Activated T-cell treated with anti-CD3 and anti-CD28 coated beads, Interleukin-2, amount 50 U/mL, for 24 hours (primary cell): ENCODE measurements around the gene CRABP2.

ENCODE experiments used
- DNase-seq: peaks from one replicate; pipeline ENCODE4 v3.0.0-alpha.2; 2020
- H3K27ac Mint-ChIP-seq: 2 replicates; pipeline ENCODE4 v1.8.0; 2020; ENCODE audit warnings: mild to moderate bottlenecking, mixed read lengths
- H3K27me3 Mint-ChIP-seq: 2 replicates; pipeline ENCODE4 v1.8.0; 2020; ENCODE audit warnings: mixed read lengths
- H3K36me3 Mint-ChIP-seq: 2 replicates; pipeline ENCODE4 v1.8.0; 2020; ENCODE audit warnings: low read depth, mixed read lengths
- H3K4me1 Mint-ChIP-seq: 2 replicates; pipeline ENCODE4 v1.8.0; 2020; ENCODE audit warnings: low read depth, mixed read lengths
- H3K4me3 Mint-ChIP-seq: 2 replicates; pipeline ENCODE4 v1.8.0; 2020; ENCODE audit warnings: mild to moderate bottlenecking, moderate library complexity, mixed read lengths
- H3K9me3 Mint-ChIP-seq: 2 replicates; pipeline ENCODE4 v1.8.0; 2020; ENCODE audit warnings: mixed read lengths

The CRABP2 gene

DNA sequence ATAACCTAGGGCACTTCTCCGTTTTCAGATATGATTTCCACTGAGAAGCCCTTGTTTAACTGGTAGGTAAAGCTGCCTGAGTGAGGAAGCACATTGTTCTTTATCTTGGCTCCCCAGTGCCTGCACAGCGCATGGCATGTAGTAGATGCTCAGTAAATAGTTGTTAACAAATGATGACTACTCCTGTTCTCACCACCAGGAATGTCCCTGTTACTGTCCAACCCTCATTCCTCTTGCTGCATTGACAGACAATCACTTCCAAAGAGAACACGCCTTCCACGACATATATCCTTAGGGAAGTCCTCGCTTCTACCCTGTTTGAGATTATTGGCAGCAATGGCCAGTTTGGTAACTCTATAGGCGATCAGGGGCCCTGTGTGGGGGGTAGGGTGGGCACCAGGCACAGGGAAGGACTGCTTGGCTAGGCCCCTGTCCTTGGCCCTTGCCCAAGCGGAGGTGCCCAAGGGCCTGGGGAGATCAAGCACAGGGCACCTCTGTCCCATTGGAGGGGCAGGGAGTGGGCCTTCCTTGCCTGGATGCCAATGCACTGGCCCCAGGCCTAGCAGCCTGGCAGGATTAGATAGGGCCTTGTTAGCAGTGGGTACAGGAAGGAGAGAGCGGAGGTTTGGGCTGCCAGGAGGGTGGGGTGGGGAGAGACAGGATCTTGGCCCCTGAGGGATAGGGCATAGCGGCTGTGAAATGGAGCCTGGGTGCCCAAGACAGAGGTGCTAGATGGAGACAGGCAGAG lies 38.3 kb downstream of the CRABP2 start:
- H3K27ac Mint-ChIP-seq: no peak overlapping the region
- no peaks in the 10 kb centered on the region for H3K36me3 Mint-ChIP-seq
- peaks cover 7% of the 10 kb centered on the region for H3K4me1 Mint-ChIP-seq
- DNase-seq: no peak
- no peaks in the 10 kb centered on the region for H3K9me3 Mint-ChIP-seq
- no peak overlapping the region for H3K4me3 Mint-ChIP-seq
- H3K27me3 Mint-ChIP-seq: peaks cover 5% of the 10 kb centered on the region

DNA sequence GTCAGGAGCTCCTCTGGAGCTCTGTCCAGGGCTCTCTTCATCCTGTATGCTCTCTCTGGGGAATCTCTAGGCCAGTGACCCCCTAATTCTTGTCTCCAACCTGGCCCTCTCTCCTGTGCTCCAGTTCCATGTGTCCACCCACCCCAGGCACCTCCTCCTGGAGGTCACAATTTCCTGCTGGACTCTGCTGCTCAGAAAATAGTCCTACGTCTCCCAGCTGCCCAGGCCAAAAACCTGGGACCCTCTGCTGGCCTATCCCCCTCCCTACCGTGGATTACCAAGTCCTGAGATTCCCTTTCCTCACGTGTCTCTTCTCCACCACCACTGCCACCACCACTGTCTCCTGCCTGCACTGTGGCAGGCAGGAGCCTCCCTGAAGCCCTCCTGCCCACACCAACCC lies 39.8 kb downstream of the CRABP2 start:
- Mint-ChIP-seq H3K27me3 (no peaks in the 10 kb centered on the region), H3K36me3 (peaks cover 4% of the 10 kb centered on the region), H3K4me3 (no peak overlapping the region), H3K27ac (no peak overlapping the region), H3K9me3 (no peaks in the 10 kb centered on the region), H3K4me1 (peaks cover 22% of the 10 kb centered on the region)
- DNase-seq: no peak

DNA sequence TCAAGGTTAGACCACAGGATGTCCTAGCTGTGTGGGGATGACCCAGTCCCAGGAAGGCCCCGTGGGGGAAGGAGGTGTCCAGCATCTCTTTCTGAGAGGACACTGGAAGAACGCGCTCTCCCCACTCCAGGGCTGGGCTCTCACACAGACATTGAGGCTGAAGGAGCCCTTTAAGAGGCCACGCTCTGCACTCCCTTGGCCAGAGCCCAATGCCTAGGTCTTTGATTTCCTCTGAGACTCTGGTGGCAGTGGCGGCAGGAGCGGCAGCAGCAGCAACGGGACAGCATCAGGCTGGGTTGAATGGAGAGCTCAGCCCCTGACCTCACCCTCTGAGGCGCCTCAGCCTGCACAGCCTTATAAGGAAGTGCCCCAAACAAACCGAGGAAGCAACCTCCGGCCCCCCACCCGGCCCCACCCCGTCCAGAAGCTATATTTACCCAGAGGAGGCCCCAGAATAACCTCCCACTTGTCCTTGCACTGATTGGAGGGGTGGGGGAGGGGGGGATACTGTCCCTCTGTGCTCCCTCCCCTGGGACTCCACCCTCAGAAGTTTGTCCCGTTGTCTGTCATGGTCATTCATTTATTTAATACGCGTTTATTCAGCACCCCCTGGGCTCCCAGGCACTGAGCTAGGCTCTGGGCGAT lies 40.5 kb downstream of the CRABP2 start:
- Mint-ChIP-seq H3K4me1 (peaks cover 28% of the 10 kb centered on the region), H3K4me3 (no peak overlapping the region), H3K9me3 (no peaks in the 10 kb centered on the region), H3K27me3 (no peaks in the 10 kb centered on the region), H3K36me3 (peaks cover 4% of the 10 kb centered on the region), H3K27ac (no peak overlapping the region)
- no peak for DNase-seq

DNA sequence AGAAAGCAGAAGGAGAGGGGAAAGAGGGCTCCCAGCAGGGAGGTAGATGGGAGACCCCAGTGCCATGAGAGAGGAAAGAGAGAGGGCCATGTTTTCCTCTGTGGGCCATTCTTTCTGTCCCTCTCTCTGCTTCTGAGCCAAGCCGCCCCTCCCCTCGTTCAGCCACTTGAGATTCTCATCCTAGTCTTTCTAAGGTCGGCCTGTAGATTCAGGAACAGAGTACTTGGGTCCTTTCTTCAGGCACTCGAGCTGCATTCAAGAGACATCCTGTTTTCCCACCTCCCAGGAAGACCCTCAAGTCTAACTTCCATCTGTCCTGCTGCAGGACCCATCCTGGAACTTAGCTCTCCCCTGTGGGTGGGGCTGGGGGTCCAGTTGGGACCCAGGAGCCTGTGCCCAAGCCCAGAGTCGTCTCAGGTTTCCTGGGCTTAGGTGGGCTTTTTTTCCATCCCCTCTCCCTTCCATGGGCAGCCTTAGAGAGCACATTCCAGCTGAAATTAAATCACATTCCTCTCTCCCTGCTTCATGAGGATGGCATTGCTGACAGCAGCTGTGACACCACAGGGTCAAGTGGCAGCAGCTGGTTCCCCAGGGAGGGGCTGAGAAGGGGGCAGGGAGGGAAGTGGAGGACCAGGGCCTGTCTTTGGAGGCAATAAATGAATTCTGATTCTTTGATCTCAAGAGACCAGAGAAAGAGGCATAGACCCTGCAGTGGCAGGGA lies 41.2 kb downstream of the CRABP2 start:
- H3K27me3 Mint-ChIP-seq: no peaks in the 10 kb centered on the region
- no peaks in the 10 kb centered on the region for H3K9me3 Mint-ChIP-seq
- H3K27ac Mint-ChIP-seq: peak overlapping the region; percentile 20
- peaks cover 4% of the 10 kb centered on the region for H3K36me3 Mint-ChIP-seq
- H3K4me1 Mint-ChIP-seq: peaks cover 35% of the 10 kb centered on the region
- DNase-seq: no peak
- H3K4me3 Mint-ChIP-seq: no peak overlapping the region

DNA sequence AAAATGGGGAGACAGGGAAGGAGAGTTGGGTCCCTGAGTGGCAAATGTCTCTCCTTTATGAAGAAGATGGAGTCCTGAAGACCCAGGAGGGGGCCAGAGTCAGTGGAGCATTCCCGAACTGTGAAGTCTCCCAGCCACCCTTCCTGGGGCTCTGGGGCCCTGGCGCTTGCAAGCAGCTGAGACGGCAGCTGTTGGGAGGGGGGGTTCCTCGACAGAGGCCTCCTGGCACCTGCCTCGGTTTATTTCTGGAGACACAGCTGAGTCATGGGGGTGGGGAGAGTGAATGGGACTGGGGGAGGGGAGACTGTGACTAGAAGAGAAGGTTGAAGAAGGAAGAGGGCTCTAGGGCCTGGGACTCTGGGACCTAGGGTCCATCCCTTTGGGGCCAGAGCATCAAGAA lies 42.2 kb downstream of the CRABP2 start:
- Mint-ChIP-seq H3K4me3 (no peak overlapping the region), H3K27ac (no peak overlapping the region), H3K9me3 (no peaks in the 10 kb centered on the region), H3K36me3 (peaks cover 4% of the 10 kb centered on the region), H3K27me3 (peaks cover under 1% of the 10 kb centered on the region), H3K4me1 (peaks cover 40% of the 10 kb centered on the region)
- no peak for DNase-seq

DNA sequence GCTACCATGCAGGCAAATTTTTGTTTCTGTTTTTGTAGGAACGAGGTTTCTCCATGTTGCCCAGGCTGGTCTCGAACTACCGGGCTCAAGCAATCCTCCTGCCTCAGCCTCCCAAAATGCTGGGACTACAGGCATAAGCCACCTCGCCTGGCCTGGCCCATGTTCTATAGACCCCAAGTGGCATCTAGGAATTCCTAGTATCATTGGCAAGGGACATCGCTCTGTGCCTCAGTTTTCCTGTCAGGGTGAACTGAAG lies 42.7 kb downstream of the CRABP2 start:
- H3K27ac Mint-ChIP-seq: no peak overlapping the region
- H3K4me1 Mint-ChIP-seq: peaks cover 43% of the 10 kb centered on the region
- H3K4me3 Mint-ChIP-seq: no peak overlapping the region
- DNase-seq: no peak
- H3K36me3 Mint-ChIP-seq: peaks cover 4% of the 10 kb centered on the region
- H3K27me3 Mint-ChIP-seq: peaks cover 3% of the 10 kb centered on the region
- no peaks in the 10 kb centered on the region for H3K9me3 Mint-ChIP-seq

DNA sequence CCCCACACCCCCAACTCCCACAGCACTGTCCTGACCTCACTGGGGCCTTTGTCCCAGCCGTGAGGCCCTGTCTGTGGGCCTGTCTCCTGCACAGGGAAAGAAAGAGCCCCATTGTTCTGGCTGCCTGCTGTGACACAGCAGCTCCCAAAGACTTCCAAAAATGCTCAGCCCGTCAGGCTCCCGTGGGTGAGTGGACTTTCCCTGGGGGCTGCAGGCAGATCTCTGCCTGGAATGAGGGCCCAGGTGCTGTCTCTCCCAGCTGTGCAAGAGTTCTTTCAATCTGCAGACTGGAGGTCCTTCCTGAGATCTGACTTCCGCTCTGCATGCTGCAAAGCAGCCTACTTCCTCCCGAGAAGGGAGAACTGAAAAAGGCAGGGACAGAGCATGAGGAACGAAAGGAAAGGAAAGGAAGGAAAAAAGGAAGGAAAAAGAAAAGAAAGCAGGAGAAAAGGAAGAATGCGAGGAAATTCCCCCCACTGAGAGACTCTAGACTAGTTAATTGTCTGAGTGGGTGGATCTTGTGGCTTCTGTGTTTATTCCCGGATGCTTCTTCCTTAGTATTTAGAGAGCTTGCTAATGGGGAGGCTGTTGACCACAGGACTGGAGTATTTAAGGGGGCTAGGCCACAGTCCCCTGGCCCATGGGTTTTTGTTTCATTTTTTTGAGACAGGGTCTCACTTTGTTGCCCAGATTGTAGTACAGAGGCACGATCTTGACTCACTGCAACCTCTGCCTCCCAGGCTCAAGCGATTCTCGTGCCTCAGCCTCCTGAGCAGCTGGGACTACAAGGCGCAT lies 43.2 kb downstream of the CRABP2 start:
- H3K27me3 Mint-ChIP-seq: peaks cover 7% of the 10 kb centered on the region
- peaks cover 4% of the 10 kb centered on the region for H3K36me3 Mint-ChIP-seq
- no peak overlapping the region for H3K4me3 Mint-ChIP-seq
- H3K27ac Mint-ChIP-seq: peak overlapping the region; percentile 85
- DNase-seq: no peak
- peaks cover 49% of the 10 kb centered on the region for H3K4me1 Mint-ChIP-seq
- H3K9me3 Mint-ChIP-seq: no peaks in the 10 kb centered on the region

- peak overlapping the region; percentile 85 for H3K27ac Mint-ChIP-seq
- H3K4me3 Mint-ChIP-seq: peak overlapping the region; percentile 84
- H3K9me3 Mint-ChIP-seq: no peaks in the 10 kb centered on the region
- peaks cover 4% of the 10 kb centered on the region for H3K36me3 Mint-ChIP-seq
- peaks cover 22% of the 10 kb centered on the region for H3K27me3 Mint-ChIP-seq
- DNase-seq: no peak
- H3K4me1 Mint-ChIP-seq: peaks cover 57% of the 10 kb centered on the region
Measured at GRCh38 chr1:156660752-156661112, 44.7 kb downstream of the CRABP2 start.

GRCh38 chr1:156659988-156660751 lies 45.2 kb downstream of the CRABP2 start:
- Mint-ChIP-seq H3K9me3 (no peaks in the 10 kb centered on the region), H3K27me3 (peaks cover 28% of the 10 kb centered on the region), H3K27ac (peak overlapping the region; percentile 85), H3K4me1 (peaks cover 57% of the 10 kb centered on the region), H3K36me3 (peaks cover 4% of the 10 kb centered on the region), H3K4me3 (peak overlapping the region; percentile 84)
- DNase-seq: peak; percentile 95

GRCh38 chr1:156659661-156659987 lies 45.8 kb downstream of the CRABP2 start:
- Mint-ChIP-seq H3K4me1 (peaks cover 57% of the 10 kb centered on the region), H3K9me3 (no peaks in the 10 kb centered on the region), H3K36me3 (peaks cover 4% of the 10 kb centered on the region), H3K27me3 (peaks cover 32% of the 10 kb centered on the region), H3K27ac (peak overlapping the region; percentile 58), H3K4me3 (peak overlapping the region; percentile 84)
- no peak for DNase-seq

DNA sequence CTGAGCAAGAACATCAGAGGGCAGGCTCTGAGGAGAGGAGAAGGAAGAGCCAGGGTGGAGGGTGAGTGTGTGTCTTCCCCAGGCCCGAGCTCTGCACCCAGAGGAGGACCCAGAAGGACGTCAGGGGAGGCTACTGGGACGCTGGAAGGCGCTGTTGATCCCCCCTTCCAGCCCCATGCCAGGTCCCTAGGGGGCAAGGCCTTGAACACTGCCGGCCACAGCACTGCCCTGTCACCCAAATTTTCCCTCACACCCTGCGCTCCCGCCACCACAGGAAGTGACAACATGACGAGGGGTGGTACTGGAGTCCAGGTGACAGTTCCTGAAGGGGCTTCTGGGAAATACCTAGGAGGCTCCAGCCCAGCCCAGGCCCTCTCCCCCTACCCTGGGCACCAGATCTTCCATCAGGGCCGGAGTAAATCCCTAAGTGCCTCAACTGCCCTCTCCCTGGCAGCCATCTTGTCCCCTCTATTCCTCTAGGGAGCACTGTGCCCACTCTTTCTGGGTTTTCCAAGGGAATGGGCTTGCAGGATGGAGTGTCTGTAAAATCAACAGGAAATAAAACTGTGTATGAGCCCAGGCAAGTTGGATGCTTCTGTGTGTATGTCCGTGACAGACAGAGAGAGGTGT lies 46.3 kb downstream of the CRABP2 start:
- H3K36me3 Mint-ChIP-seq: peaks cover 4% of the 10 kb centered on the region
- no peak for DNase-seq
- H3K27me3 Mint-ChIP-seq: peaks cover 38% of the 10 kb centered on the region
- H3K27ac Mint-ChIP-seq: no peak overlapping the region
- peaks cover 57% of the 10 kb centered on the region for H3K4me1 Mint-ChIP-seq
- no peaks in the 10 kb centered on the region for H3K9me3 Mint-ChIP-seq
- peak overlapping the region; percentile 84 for H3K4me3 Mint-ChIP-seq

DNA sequence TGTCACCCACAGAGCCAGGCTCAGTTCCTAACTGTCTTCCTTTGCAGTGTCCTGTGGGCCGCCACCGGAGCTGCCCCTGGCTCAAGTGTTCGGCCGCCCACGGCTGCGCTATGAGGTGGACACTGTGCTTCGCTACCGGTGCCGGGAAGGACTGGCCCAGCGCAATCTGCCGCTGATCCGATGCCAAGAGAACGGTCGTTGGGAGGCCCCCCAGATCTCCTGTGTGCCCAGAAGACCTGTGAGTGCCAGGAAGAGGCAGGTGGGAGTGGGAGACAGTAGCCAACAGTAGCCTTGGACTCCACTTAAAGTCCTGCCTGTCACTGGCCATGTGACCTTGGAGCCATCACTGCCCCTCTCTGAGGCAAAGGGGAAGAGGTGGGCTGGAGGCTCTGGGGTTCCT lies 46.9 kb downstream of the CRABP2 start:
- H3K4me1 Mint-ChIP-seq: peaks cover 57% of the 10 kb centered on the region
- H3K27me3 Mint-ChIP-seq: peaks cover 44% of the 10 kb centered on the region
- no peak overlapping the region for H3K4me3 Mint-ChIP-seq
- DNase-seq: no peak
- peaks cover 4% of the 10 kb centered on the region for H3K36me3 Mint-ChIP-seq
- no peaks in the 10 kb centered on the region for H3K9me3 Mint-ChIP-seq
- no peak overlapping the region for H3K27ac Mint-ChIP-seq

- Mint-ChIP-seq H3K9me3 (no peaks in the 10 kb centered on the region), H3K4me3 (peak overlapping the region; percentile 70), H3K4me1 (peaks cover 55% of the 10 kb centered on the region), H3K36me3 (peaks cover 4% of the 10 kb centered on the region), H3K27me3 (peaks cover 50% of the 10 kb centered on the region), H3K27ac (no peak overlapping the region)
- no peak for DNase-seq
Measured at GRCh38 chr1:156657741-156658319, 47.6 kb downstream of the CRABP2 start.
